Measurements from ENCODE around the gene CNDP2.
A peak's percentile ranks its signal among the peaks of the same experiment; 100 is the strongest.

The CNDP2 gene

GRCh38 chr18:74501386-74501785, 5.2 kb downstream of the CNDP2 start:
- DNase-seq: peak; percentile 59 to 68

DNA sequence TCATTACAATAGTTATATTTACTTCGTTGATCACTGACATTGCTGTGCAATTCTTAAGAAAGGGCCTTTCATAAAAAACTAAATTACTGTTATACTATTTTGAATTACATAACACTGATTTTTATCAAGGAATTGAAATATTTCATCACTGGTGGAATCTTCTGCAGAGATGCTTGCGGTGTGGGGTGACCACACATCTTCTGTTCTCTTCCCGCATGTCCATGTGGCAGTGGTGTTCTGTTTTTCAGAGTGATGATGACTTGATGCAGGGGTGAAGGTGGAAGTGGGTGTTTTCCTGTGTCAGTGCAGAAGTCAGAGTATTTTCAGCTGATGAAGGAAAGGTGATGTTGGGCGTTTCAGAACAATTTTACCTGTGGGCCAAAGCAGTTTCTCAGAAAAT, 7.0 kb downstream of the CNDP2 start:
- DNase-seq: no peak

GRCh38 chr18:74505776-74506175, 9.6 kb downstream of the CNDP2 start:
- DNase-seq: no peak

DNA sequence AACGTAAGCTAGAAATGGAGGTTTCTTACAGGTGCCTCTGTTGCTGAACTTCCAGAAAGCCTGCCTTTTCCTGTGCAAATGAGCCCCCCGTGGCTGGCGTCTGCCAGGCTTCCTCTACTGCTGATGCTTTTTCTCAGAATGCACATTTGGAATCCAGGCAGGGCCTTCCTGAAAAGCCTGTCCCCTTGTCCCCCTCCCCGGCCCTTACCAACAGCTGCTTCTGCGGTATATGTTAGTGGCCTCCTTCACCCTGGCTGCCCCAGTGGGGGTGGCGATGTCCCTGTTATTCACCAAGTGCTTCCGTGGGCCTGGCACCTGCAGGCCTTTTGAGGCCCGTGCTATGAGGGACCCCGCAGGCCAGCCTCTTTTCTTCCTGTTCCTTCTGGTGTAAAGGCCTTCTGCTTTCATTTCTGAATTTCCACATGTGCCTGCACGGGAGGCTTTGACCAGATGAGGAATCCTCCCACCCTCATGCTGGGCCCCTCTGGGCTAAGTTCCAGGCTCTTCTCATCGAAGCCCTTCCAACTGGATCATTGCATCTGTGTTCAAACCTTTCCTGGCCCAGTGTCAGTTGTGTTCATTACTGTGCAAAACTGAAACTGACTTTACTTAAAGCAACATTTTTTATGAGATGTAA, 10.4 kb downstream of the CNDP2 start:
- DNase-seq: peak in 1 of 2 donors; percentile 31

DNA sequence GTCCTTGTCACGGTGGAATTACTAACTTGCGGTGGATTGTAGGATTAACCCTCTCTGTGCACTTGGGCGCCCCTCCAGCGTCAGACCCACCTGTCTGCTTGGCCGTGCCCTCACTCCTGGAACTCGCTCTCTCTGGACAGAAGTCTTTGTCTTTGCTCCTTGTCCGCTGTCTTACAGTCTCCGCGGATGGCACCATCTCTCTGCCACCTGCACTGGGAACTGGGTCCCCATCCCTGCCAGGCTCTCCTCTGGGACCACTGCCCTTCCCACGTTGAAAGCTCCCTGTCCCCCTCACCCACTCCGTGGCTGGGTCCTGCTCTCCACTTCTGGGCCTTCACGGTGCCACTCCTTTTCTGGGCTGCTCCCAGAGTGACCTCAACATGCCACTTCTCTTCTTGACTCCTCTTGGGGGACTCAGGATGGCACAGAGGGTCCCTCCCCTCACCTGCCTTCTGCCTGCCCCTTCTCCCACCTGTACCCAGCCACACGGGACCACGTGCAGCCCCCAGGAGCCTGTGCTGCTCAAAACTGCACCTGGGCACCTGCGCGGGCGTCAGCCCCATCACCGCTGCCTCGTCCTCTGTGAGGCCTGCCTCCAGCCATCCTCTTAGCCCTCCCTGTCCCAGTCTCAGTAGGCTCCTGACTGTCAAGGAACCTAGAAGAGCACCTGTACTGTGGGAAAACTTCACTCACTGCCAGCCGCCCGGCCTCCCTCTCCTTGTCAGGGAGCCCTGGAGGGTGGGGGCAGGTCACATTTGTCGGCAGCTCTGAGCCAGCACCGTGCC, 11.1 kb downstream of the CNDP2 start:
- DNase-seq: no peak

- no peak for DNase-seq
Observed at GRCh38 chr18:74507927-74508326, 11.8 kb downstream of the CNDP2 start.

DNA sequence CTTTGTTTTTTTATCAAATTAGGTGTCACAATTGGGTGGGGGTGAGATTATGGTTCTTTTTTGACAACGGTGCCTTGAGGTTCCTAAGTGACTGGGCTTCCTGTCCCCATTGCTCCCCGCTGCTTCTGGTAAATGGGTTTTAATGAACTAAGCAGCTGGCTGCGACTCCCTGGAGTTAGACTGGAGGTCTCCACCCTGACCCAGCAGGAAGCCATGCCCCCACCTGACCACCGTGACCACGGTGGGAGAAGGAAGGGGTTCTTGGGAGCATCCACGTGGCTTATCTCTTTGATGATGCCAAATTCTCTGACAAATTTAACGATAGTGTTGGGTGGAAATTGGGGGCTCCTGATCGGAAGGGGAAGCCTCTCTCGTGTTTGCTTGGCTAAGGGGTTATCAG, 12.2 kb downstream of the CNDP2 start:
- DNase-seq: no peak

- no peak for DNase-seq
Observed at GRCh38 chr18:74508821-74509225, 12.7 kb downstream of the CNDP2 start.

DNA sequence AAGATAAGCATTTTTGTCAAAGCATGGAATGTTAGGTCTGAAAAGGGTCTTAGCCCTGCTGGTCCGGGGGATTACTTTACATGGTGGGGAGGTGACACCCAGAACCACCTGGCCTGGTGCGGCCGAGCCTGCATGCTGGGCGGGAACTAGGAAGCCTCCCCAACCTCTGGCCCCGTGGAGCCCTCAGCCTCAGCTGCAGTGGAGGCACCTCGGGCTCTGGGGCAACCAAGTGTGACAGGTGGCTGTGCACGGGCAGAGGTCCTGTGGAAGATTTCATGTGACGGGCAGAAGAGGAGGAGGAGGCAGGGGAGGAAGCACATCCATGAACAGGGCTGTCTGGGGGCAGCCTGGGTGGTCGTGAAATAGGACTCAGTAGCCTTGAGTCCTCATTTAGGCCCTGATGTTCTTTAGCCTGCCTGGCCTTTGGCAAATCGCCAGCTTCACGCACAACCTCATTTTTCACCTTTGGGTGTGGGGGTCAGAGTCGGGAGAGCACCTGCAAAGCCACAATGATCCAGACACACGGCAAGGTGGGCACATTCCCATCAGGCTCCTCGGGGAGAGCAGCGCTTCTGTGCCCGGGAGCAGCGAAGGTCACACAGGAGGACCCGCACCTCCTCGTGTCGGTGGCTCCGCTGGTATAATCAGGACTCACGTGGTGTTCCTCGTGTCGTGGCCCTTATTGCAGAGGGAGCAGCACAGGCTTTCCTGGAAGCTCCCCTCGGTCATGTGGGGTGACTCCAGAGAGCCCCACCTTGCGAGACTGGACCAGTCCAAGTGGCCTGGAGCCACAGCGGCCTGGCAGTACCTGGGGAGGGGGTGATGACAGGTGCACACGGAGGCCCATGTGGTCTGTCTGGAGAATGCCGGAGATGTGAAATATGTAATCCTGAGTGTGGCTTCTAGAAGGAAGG, 13.9 kb downstream of the CNDP2 start:
- DNase-seq: no peak

DNA sequence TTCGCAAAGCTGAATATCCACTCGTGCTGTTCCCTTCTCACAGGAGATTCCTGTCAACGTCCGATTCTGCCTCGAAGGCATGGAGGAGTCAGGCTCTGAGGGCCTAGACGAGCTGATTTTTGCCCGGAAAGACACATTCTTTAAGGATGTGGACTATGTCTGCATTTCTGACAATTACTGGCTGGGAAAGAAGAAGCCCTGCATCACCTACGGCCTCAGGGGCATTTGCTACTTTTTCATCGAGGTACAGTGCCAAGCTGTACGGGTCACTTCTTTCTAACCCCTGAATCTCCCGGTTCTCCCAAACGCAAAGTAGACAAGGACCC, 14.6 kb downstream of the CNDP2 start:
- DNase-seq: no peak

- DNase-seq: no peak
Observed at GRCh38 chr18:74511823-74512222, 15.7 kb downstream of the CNDP2 start.

DNA sequence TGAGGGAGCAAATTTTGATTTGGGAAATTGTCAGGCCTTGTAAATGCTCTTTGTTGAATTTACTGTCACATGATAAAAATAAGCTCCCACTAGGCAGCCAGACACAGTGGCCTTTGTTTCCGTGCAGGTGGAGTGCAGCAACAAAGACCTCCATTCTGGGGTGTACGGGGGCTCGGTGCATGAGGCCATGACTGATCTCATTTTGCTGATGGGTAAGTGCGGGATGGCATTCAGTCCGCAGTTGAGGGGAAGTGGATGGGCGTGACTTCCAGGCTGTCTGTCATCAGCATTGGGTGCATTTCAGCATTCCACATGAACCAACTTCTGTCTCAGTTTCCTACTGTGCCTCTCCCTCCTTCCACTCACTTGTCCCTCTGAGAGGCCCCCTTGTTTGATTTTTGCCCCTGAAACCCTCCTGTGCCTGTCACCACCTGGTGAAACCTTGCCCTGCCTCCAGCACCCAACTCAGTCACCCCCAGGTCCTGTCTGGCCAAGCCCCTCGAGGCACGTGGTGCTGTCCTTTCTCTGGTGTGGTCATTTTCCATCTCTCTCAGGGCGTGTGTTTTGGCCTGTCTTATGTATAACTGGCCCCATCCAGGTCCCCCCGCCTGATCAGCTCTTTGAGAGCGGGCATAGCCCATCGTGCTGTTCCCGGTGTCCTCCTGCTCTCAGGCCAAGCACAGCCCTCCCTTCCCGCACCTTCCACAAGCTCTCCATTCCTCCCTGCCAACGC, 16.3 kb downstream of the CNDP2 start:
- DNase-seq: no peak

- no peak for DNase-seq
Observed at GRCh38 chr18:74513149-74513882, 17.2 kb downstream of the CNDP2 start.

- DNase-seq: no peak
Observed at GRCh38 chr18:74513883-74514205, 17.7 kb downstream of the CNDP2 start.

DNA sequence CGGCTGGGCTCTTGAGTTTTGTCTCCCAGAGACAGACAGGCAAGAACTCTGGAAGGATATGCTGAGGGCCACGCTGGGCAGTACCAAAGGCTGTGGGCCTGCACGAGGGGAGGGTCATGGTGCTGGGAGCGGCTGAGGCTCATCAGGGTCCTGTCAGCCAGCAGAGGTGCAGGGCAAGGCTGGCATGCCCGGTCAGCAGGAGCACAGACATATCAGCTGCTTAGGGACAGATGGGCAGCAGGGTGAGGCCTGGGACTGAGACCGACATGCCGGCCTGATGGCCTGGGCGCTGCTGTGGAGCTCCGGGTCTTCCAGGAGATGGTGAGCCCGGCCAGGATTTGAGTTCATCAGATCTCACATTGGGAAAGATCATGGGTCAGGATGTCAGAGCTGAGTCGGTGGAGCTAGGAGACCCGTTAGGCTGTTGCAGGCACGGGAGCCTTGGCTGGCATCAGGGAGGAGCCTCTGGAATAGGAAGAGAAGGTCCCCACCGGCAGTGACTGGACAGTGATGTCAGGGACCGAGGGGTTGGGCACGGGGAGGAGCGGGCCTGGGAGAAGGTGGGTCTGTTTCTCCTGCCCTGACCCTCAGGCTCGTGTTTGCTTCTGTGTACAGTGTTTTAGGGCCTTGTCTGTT, 18.8 kb downstream of the CNDP2 start:
- DNase-seq: no peak

DNA sequence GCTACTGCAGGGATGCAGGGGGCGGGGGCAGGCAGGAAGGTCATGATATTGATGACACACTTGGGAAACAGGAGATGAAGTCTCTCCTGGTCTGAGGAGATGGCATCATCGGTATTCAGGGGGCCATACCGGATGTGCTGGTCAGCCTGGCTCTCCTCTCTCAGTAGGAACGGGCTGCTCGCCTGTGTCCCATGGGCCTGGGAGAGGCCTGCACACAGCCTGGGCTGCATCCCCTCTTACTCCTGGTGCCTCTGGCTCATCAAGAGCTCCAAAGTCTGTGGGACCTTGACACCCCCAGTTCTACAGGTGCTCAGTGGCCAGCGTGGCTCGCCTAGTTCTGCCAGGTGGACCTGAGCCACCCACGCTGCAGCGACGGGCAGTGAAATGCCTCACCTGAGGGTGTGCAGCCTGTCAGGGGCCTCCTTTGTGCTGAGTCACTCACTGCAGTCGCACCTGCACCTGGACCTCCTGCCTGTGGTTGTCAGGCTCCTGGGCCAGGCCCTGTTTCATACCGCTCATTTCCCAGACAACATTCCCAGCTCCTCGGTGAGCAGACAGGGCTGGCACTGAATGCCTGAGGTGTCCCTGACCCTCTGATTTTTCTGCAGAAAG, 19.6 kb downstream of the CNDP2 start:
- no peak for DNase-seq

GRCh38 chr18:74516271-74517235, 20.4 kb downstream of the CNDP2 start:
- no peak for DNase-seq

GRCh38 chr18:74517236-74517630, 21.1 kb downstream of the CNDP2 start:
- DNase-seq: no peak

DNA sequence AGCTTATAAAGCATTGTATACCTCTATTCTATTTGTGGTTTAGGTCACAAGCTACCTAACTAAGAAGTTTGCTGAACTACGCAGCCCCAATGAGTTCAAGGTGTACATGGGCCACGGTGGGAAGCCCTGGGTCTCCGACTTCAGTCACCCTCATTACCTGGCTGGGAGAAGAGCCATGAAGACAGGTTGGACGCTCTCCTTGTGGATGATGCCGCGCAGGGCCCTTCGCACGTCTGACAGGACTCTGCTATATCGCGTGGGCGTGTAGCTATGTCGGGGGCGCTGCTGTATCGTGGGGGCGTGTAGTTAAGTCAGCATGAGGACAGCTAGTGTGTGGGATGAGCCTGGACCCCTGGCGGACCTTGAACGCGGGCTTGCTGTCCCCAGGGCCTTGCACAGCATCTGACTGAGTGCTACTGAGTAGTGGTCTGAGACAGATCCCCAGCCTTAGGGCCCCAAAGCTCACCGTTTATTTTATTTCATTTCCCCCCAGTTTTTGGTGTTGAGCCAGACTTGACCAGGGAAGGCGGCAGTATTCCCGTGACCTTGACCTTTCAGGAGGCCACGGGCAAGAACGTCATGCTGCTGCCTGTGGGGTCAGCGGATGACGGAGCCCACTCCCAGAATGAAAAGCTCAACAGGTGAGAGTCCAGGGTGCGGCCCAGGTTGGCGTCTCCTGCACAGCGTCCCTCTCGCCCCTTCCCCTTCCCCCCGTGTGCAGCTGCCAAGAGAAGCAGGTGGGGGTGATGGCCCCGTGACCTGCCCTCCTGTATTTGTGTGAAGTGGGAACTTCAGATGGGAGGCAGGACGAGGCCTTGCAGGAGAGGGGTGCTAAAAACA, 22.5 kb downstream of the CNDP2 start:
- no peak for DNase-seq
